Stimulated activated CD4-positive, alpha-beta T cell treated with anti-CD3 and anti-CD28 coated beads, Interleukin-15, amount 100 ng/mL, for 24 hours (primary cell): Measurements from ENCODE around the gene OR4C13.
"Not testable (repeated sequence)": the region's sequence is repeated elsewhere in the genome, so short reads cannot be mapped to it uniquely, and the experiment has no call there.

Experiments
- DNase-seq: peaks from one replicate; pipeline ENCODE4 v3.0.0-alpha.2; 2020

The OR4C13 gene

GRCh38 chr11:49952091-49952490 lies at the start of gene OR4C13:
OR4C13 (plus strand) TSS chr11:49952391; CDS start chr11:49952423, 32 bp downstream.
- no peak for DNase-seq

GRCh38 chr11:49911516-49911915 lies 40.7 kb upstream of the OR4C13 start:
- DNase-seq, result not testable (repeated sequence)

GRCh38 chr11:49948701-49949100 lies 3.5 kb upstream of the OR4C13 start:
- not testable (repeated sequence) for DNase-seq

GRCh38 chr11:49973439-49973838 lies 21.2 kb downstream of the OR4C13 start:
- not testable (repeated sequence) for DNase-seq

DNA sequence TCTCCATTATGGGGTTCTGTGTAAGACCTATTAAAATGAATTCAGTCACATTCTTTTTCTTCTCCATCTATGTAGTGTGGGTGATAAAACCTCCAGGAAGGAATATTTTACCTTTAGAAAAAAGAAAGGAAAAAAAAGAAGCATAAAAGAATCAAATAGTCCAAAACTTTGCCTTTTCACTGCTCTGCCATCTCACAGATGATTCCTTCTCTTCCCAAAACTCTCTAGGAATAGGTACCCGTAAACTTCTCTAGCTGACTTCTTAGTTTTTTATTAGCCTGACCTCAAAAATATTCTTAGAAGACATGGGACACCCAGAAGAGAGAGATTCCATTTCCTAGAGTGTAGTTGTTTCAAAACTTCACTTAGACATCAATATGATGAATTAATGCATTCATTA lies 30.2 kb downstream of the OR4C13 start, which contains the start of gene OR4C12:
Gene OR4C12 (minus strand): TSS at position 101 of the 400 bp plus-strand sequence. CDS start 34 bp downstream, at position 67.
- DNase-seq, result not testable (repeated sequence)

DNA sequence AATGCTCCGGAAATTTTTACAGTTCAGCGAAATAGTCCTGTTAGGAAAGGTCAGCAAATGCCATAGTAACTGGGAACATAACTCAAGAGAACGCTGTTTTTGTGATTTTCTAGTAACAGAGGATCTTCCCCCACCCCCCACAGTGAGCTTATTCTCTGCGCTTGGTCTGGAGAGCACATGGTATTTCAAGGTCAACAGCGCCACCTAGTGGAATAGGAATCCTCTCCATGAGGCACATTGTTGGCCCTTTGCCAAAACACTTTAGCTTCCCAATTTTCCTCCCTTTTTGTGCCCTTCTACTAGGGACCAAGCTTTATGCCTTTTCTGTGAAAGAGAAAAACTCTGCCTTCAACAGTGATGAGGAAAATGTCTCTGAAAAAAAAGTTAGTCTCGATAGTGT lies 43.4 kb downstream of the OR4C13 start:
- peak; percentile 44 for DNase-seq
